ENCODE data around the gene TUBGCP6. TPM values are rescaled to one million over a fixed set of nuclear protein-coding genes. Genes with fewer than 3 reads are reported as not detected.

The TUBGCP6 gene
- total and polyA plus RNA-seq, 2 experiments from 2014 or later, result 18.6 to 47.1 TPM

GRCh38 chr22:50216684-50217520 lies 27.9 kb downstream of the TUBGCP6 start:
- Histone ChIP-seq H4K20me1 (replicated peaks; ENCODE audit: insufficient read depth) (peaks cover 16% of the 10 kb centered on the region), H3K4me1 (ENCODE audit: insufficient read depth) (no peaks in the 10 kb centered on the region; the same call in 1 of the 2 replicates), H3K4me3 (no peak overlapping the region), H3K9me2 (ENCODE audit: insufficient read depth) (no peaks in the 10 kb centered on the region), H3K36me3 (ENCODE audit: insufficient read depth) (no peaks in the 10 kb centered on the region), H3F3A (replicated peaks; ENCODE audit: low read depth) (no peaks in the 10 kb centered on the region), H3K27ac (ENCODE audit: low read depth) (no peak overlapping the region), H3K4me2 (no peak overlapping the region), H2AFZ (no peak overlapping the region), H3K27me3 (ENCODE audit: insufficient read depth) (no peaks in the 10 kb centered on the region), H3K79me2 (replicated peaks; ENCODE audit: insufficient read depth) (peaks cover 10% of the 10 kb centered on the region; the same call in 1 of the 2 replicates)
- no peak overlapping the region for H3K27ac Mint-ChIP-seq
- H3K4me1 Mint-ChIP-seq, result peaks cover 2% of the 10 kb centered on the region; the same call in 2 of the 3 replicates
- no peaks in the 10 kb centered on the region; the same call in 2 of the 3 replicates for H3K9me3 Mint-ChIP-seq
- no peak for ATAC-seq
- no peak overlapping the region for H3K4me3 Mint-ChIP-seq
- DNase-seq (ENCODE audit: low spot score), result no peak
- H3K27me3 Mint-ChIP-seq (ENCODE audit: insufficient read depth, low read depth, poor library complexity), result peaks cover 1% of the 10 kb centered on the region
- TF ChIP-seq ETS1 (IDR thresholded peaks at IDR 0.05) (no peak), REST (IDR thresholded peaks at IDR 0.05; ENCODE audit: unreplicated experiment) (no peak), ZNF114 (CRISPR knock-in tag; IDR thresholded peaks at IDR 0.05) (no peak), ZNF331 (CRISPR knock-in tag; IDR thresholded peaks at IDR 0.05; ENCODE audit: low read depth) (no peak), CREB1 (CRISPR knock-in tag; IDR thresholded peaks at IDR 0.05; ENCODE audit: low read depth) (no peak), JUNB (IDR thresholded peaks at IDR 0.05; ENCODE audit: unreplicated experiment) (no peak), STAT1 (IDR thresholded peaks at IDR 0.05; ENCODE audit: unreplicated experiment) (no peak), ZNF462 (CRISPR knock-in tag; IDR thresholded peaks at IDR 0.05) (no peak), POLR2AphosphoS5 (IDR thresholded peaks at IDR 0.05; ENCODE audit: low read depth) (no peak), EZH2phosphoT487 (IDR thresholded peaks at IDR 0.05; ENCODE audit: unreplicated experiment) (no peak)
- H3K36me3 Mint-ChIP-seq (ENCODE audit: low read depth), result peaks cover 69% of the 10 kb centered on the region
